Measurements from ENCODE around the gene AK2. TPM values are rescaled to one million over a fixed set of nuclear protein-coding genes. Genes with fewer than 3 reads are reported as not detected.
"Not testable (repeated sequence)": the region's sequence is repeated elsewhere in the genome, so short reads cannot be mapped to it uniquely, and the experiment has no call there.

The AK2 gene
- total RNA-seq, 1 donor from 2014 or later: 159 TPM

GRCh38 chr1:32977546-32978087 lies 59.1 kb downstream of the AK2 start:
- peak; percentile 0 for DNase-seq (ENCODE audit: low spot score)

DNA sequence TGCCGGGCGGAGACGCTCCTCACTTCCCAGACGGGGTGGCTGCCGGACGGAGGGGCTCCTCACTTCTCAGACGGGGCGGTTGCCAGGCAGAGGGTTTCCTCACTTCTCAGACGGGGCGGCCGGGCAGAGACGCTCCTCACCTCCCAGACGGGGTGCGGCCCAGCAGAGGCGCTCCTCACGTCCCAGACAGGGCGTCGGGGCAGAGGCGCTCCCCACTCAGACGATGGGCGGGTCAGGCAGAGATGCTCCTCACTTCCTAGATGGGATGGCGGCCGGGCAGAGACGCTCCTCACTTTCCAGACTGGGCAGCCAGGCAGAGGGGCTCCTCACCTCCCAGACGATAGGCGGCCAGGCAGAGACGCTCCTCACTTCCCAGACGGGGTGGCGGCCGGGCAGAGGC lies 61.6 kb downstream of the AK2 start:
- peak; percentile 49 for DNase-seq (ENCODE audit: low spot score)

DNA sequence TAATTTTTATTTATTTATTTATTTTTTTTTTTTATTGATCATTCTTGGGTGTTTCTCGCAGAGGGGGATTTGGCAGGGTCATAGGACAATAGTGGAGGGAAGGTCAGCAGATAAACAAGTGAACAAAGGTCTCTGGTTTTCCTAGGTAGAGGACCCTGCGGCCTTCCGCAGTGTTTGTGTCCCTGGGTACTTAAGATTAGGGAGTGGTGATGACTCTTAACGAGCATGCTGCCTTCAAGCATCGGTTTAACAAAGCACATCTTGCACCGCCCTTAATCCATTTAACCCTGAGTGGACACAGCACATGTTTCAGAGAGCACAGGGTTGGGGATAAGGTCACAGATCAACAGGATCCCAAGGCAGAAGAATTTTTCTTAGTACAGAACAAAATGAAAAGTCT lies 63.2 kb downstream of the AK2 start:
- not testable (repeated sequence) for DNase-seq (ENCODE audit: low spot score)

- peak; percentile 88 for DNase-seq (ENCODE audit: low spot score)
Measured at GRCh38 chr1:32972814-32973428, 63.8 kb downstream of the AK2 start.

GRCh38 chr1:32971576-32971975 lies 65.1 kb downstream of the AK2 start:
- no peak for DNase-seq (ENCODE audit: low spot score)

DNA sequence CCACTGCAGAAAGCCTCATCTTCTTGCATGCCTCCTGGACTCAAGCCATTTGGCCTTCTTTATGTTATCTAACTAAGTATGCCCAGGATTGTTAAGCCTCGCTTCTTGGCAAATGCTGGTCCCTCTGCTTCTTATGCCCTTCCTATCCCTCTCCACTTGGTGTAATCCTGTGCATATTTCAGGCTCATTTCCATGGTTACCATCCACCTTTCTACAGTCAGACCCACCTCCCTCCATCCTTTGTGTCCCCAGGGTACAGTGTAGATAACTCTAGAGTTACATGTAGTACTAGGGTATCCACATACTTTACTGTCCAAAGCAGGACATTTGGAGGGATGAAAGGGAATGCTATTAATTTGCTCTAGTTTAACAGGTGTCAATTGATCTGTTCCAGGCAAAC lies 65.5 kb downstream of the AK2 start:
- DNase-seq (ENCODE audit: low spot score): no peak

GRCh38 chr1:32969566-32969965 lies 67.1 kb downstream of the AK2 start:
- no peak for DNase-seq (ENCODE audit: low spot score)

DNA sequence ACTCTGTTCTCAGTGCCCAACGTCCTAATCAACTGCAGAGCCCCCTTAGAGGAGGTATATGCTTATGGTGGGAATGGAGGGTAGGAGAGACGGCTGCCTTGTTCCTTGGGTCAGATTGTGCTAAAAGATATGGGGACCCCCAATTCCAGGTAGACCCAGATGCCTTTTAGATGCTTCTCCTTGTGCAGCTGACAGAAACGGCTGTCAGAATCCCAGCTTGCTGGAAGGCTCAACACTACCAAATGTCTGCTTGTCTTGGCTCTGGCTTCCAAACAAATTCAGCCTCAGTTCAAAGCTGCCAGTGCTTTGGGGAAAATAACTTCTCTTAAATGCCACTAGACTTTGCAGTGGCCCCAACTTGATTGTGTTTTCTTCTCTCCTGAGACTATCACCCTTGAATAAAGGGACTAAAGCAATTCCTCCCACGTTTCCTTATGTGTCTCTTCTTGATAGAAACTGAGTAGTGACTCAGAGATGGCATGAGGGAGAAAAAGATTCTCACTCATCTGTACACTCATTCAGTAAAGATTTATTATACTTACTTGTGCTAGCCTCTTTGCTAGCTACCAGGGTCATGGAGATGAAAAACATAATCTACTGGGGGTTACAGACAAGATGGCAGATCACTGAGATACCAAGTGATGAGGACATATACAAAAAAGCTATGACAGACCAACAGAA lies 68.7 kb downstream of the AK2 start:
- no peak for DNase-seq (ENCODE audit: low spot score)

GRCh38 chr1:32966900-32967299 lies 69.8 kb downstream of the AK2 start:
- DNase-seq (ENCODE audit: low spot score): no peak

DNA sequence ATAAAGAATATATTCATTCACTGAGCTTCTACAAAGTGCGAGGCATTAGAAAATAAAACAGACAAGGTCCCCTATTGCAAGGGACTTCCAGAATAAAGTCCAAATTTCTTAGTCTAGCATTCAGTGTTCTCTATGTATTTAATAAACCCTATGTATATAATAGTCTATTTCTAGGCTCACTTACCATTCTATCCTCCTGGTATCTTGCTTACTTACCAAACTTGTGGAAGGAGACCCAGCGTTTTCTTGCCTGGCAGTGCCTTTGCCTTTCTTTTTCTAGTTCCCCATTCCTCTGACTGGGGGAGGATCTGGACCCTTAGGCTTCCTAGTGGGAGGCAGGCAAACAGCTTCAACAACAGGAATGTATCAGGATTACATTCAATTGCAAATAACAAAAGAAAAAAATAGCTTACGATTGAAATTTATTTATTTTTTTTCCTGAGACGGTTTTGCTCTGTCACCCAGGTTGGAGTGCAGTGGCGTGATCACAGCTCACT lies 71.4 kb downstream of the AK2 start:
- no peak for DNase-seq (ENCODE audit: low spot score)

DNA sequence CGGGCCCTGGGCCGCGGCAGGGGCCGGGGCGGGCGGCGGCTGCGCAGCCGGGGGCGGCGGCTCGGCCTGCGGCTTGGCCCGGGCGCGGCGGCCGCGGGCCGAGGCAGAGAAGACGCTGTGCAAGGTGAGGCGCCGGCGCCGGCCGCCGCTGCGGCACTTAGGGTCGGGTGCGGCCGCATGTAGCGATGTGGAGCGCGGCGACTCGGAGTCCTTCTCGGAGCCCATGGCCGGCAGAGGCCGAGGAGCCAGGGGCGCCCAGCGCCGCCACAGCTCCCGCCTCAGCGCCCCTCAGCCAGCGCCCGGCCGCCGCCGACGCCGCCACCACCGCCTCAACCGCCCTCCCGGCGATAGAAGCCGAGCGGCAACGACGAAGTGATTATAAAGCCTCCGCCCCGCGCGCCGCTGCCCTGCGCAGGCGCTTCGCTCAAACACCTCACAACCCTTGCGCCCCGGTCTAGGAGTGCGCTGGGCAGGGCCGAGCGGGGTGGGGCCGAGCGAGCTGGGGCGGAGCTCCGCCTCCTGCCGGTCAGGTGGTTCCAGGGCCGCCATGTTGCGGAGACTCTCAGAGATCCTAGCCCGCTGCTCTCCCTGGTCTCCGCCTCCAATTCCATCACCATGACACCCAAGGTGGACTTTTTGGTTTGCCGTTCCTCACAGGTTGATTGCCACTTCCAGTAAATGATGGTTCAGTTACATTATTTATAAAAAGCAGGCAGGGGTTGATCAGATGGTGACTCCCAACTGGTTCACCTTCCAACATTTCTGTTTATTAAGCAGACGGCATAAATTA lies 72.0 kb downstream of the AK2 start, which contains the start of gene RNF19B:
Gene RNF19B, minus strand, starts transcription at position 349 of the 790 bp plus-strand sequence. Its CDS starts 124 bp downstream, at position 225.
- peak; percentile 98 for DNase-seq (ENCODE audit: low spot score)

GRCh38 chr1:32963746-32964460 lies 72.8 kb downstream of the AK2 start:
- DNase-seq (ENCODE audit: low spot score): peak; percentile 91

- DNase-seq (ENCODE audit: low spot score): no peak
Measured at GRCh38 chr1:32962248-32962896, 74.3 kb downstream of the AK2 start.

GRCh38 chr1:32960819-32961355 lies 75.8 kb downstream of the AK2 start:
- no peak for DNase-seq (ENCODE audit: low spot score)

GRCh38 chr1:32960342-32960741 lies 76.3 kb downstream of the AK2 start:
- DNase-seq (ENCODE audit: low spot score): no peak

GRCh38 chr1:32958827-32959226 lies 77.9 kb downstream of the AK2 start:
- DNase-seq (ENCODE audit: low spot score): no peak
